RWPE1 (cell line): ENCODE data around the gene PLEK2.

Experiments used
- CTCF ChIA-PET: fragments of 350-600 bp; sonication (Branson Sonifier 250); formaldehyde crosslinking; extraction: SDS; loops from one replicate; lab custom pipeline; 2021; lab: Yijun Ruan, JAX
- POLR2A ChIA-PET: fragments of 400-600 bp; formaldehyde crosslinking; extraction: SDS; loops from one replicate; lab custom pipeline; 2020; ENCODE audit warnings: antibody characterized with exemption; ENCODE audit not compliant: low non-redundant PET; lab: Yijun Ruan, JAX
- DNase-seq: peaks from one replicate; pipeline ENCODE4 v3.0.0; 2012; ENCODE audit warnings: low spot score
- H3K27ac ChIP-seq: fragments of 450-650 bp; 2 replicates; pipeline ENCODE4 v1.5.1; 2017
- TF ChIP-seq, protein P1 (sequence below): fragments of 450-650 bp; conservative IDR thresholded peaks from 2 replicates; pipeline ENCODE4 v1.5.1; 2017; ENCODE audit warnings: low read depth, mild to moderate bottlenecking

Gene PLEK2

DNA sequence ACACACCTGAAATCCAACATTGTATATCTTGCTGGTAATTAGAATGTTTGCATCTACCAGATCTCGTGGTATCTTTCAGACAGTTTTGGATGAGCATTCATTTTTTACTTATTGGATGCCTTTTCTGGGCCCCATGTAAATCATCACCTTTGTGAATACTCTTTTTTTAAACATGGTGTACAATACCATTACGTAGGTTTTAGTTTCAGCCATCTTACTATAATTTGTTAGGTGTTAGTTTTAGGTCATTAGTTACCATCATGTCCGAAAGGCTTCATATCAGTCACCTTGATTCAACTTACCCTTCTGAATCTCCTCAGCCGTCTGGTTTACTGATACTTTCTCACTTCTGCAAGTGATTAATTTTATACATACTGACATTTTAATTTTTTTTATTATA, 46.5 kb downstream of the PLEK2 start:
- ChIA-PET CTCF (no interaction called here), POLR2A (no interaction called here)
- TF ChIP-seq, protein P1, sequence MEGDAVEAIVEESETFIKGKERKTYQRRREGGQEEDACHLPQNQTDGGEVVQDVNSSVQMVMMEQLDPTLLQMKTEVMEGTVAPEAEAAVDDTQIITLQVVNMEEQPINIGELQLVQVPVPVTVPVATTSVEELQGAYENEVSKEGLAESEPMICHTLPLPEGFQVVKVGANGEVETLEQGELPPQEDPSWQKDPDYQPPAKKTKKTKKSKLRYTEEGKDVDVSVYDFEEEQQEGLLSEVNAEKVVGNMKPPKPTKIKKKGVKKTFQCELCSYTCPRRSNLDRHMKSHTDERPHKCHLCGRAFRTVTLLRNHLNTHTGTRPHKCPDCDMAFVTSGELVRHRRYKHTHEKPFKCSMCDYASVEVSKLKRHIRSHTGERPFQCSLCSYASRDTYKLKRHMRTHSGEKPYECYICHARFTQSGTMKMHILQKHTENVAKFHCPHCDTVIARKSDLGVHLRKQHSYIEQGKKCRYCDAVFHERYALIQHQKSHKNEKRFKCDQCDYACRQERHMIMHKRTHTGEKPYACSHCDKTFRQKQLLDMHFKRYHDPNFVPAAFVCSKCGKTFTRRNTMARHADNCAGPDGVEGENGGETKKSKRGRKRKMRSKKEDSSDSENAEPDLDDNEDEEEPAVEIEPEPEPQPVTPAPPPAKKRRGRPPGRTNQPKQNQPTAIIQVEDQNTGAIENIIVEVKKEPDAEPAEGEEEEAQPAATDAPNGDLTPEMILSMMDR = no peak
- H3K27ac ChIP-seq = no peak overlapping the region
- no peak for DNase-seq

DNA sequence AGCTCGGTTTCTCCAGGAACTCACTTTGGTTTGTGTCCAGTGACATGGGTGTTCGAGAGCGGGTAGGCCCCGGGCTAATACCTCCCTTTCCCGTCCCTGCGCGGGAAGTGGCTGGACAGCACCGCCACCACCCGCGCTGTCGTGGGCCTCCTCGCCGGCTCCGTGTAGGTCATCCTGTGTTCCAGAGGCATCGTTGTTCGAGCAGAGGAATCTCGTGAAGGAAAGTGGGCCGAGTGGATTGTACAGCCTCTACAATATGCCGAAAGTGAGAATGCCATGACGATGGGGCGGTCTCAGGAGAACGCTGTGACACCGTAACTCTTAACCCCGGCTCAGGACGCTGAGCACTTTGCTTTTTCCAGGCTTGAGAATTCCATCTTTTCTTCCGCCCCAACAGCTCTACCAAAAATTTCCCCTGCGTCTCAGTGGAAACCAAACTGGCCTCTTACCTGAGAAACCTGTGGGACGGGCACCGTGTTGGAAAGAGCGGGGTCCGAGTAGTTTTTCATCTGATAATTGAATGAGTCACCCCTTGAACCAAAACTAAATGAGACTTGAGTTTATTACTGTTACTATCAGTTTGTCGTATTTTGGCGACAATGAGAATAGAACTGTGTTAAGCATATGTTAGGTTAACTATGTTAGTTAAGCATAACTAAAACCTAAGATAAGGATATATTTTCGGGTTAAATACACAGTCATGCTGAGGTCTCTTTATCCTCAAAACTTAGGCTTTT, 51.3 kb downstream of the PLEK2 start:
- POLR2A ChIA-PET = no interaction called here
- CTCF ChIA-PET = interaction anchor here (0.6 to 1.6 kb wide), 10 partner anchors 9 to 334 kb away, joined by 3 to 7 read pairs (median 5); no protein-coding TSS in a partner anchor
- DNase-seq = no peak
- H3K27ac ChIP-seq = peak overlapping the region; percentile 91
- TF ChIP-seq, protein P1 = no peak

DNA sequence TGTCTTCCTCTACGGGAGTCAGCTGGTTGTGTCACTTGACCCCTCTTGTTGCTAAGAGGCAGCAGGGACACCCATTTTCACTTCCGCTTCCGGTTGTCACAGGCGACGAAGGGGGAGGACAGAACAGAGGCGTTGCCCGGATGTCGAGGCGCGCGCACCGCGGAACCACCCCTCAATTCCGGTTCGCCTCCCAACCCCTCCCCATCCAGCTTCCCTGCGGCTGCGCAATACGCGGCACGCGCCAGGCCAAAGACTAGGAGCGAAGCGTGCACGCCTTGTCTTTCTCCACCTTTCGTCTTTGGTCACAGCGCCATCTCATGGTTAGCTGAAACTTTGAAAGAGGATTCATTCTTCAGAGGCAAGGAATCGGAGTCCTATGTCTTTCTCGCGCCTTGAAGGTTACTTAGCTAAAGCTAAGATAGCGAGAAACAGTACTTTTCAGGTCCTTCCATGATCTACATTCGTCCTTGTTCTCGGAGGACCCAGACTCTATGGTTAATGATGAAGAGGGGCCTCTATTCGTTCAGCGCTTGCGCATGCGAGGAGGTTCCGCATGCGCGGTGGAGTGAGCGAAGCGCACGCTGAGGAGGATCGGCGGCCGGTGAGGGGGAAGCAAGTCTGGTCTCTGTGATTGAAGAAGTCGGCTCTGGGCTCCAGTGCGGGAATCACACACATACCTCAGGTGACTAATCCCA, 52.0 kb downstream of the PLEK2 start, which contains the start of the genes ATP6V1D and EIF2S1:
ATP6V1D (minus strand) TSS at position 30 of the 695 bp plus-strand sequence. CDS start 106 bp downstream, outside the sequence.
EIF2S1 (plus strand) TSS at position 554 of the 695 bp plus-strand sequence. CDS start 4,440 bp downstream, outside the sequence.
- TF ChIP-seq, protein P1 = peak; percentile 92
- peak within 1 kb of the TSS; percentile 91 for H3K27ac ChIP-seq
- CTCF ChIA-PET = interaction anchor here (0.6 to 1.6 kb wide), 15 partner anchors 9 to 1018 kb away, joined by 3 to 7 read pairs (median 4); no protein-coding TSS in a partner anchor
- DNase-seq = peak; percentile 98
- POLR2A ChIA-PET = no interaction called here

DNA sequence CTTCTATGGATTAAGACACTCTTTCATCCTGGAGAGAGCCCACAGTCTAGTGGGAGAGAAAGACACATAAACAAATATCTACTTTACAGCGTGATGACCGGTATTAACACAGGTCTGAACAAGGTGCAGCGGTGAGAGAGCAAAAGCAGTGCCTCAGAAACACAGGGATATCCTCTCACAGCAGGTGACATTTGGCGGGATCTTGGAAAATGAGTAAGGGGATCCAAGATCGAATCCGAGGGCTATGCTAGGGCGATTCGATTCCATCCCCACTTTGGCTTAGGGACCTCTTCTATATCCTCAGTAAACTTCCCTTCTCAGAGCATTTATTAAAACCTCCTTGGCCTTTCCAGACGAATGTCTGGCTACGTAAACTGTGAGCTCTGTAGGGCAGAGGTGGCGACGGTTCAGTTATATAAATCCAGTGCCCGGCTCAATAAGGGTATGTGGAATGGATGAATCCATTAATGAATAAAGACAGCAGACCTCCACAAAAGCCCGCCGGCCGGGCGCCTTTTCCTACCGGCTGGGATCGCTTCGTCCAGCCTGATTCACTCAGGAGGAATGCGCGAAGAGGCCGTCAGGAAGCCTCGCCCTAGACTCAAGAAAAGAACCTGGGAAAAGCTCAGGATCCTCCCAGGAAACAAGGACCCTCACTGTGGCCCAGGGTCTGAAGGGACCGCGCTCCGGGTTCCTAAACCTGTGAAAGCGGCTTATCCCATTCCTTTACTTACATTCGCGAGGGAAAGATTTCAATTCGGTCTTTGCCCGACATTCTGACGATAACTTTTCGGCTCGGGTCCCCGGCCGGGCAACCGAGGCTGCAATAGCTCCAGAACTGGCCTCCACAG, 52.8 kb downstream of the PLEK2 start:
- TF ChIP-seq, protein P1 = no peak
- ChIA-PET CTCF (interaction anchor here (0.6 to 1.6 kb wide), 10 partner anchors 9 to 1017 kb away, joined by 3 to 7 read pairs (median 4); no protein-coding TSS in a partner anchor), POLR2A (no interaction called here)
- peak; percentile 71 for DNase-seq
- H3K27ac ChIP-seq = peak overlapping the region; percentile 91

DNA sequence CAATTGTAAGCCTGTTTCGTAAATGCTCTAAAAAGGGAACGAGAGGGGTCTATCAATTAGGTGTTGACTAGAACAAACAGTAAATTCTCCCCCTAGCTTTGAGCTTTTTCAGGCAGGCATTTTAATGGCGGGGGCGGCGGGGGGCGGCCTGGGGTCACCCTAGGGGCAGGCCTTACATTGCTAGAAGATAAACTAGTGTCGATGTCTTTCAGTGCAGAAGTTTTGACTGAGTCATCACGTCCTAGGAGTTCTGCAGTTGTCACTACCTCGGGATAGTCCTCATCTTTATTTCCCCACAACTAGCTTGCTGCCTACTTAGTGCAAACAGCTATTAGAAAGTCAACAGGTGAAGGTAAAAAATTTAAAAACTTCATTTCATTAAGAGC, 54.0 kb downstream of the PLEK2 start:
- POLR2A ChIA-PET = interaction anchor here (0.6 kb wide), 1 partner anchor 27 kb away, joined by 3 read pairs; no protein-coding TSS in a partner anchor
- peak; percentile 20 for DNase-seq
- CTCF ChIA-PET = interaction anchor here (0.7 to 0.8 kb wide), 2 partner anchors 27 to 192 kb away, joined by 3 to 4 read pairs; no protein-coding TSS in a partner anchor
- TF ChIP-seq, protein P1 = no peak
- H3K27ac ChIP-seq = no peak overlapping the region
